GM21717 (cell line): Measurements from ENCODE around the gene CRTC3.

ENCODE experiments used
- ATAC-seq: cut with Tn5 transposase; IDR thresholded peaks from one replicate; pipeline ENCODE4 v1.9.1; 2021; ENCODE audit warnings: mild to moderate bottlenecking, moderate library complexity; ENCODE audit not compliant: unreplicated experiment

CRTC3 gene

GRCh38 chr15:90691369-90691768 is 161.6 kb downstream of the CRTC3 start:
- ATAC-seq = no peak

GRCh38 chr15:90691982-90692773 is 162.5 kb downstream of the CRTC3 start:
- ATAC-seq = peak; percentile 47
